Measurements from ENCODE around the gene ITGB5. TPM values are rescaled to one million over a fixed set of nuclear protein-coding genes. Genes with fewer than 3 reads are reported as not detected.

The ITGB5 gene
- polyA plus RNA-seq, 2 of the 4 experiments (the other 2 are of a cell fraction) = 201 to 260 TPM

DNA sequence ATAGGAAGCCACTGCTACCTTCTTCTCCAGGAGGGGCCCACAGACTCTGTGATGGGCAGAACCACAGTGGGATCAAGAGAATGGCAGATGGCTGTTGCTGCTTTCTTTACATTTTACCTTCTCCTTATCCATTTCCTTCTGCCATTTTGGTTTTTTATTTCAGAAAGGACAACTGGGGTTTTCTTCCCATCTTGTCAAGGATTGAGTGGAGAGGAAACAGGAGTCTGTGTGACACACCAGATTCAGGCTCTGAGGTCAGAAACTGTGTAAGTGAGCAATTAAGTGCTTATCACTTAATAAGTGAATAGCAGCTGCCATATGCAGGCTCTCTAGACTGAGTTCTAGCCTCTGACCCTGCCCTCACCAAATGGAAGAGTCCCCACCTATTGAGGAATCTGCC, 47.3 kb downstream of the ITGB5 start:
- ATAC-seq (no peak), FAIRE-seq (no peak), DNase-seq (ENCODE audit: low read depth in 1 of 2, low spot score in 1 of 2) (no peak)
- peaks cover 84% of the 10 kb centered on the region for H3K4me1 ChIP-seq
- H3K4me2 ChIP-seq = peak overlapping the region; percentile 67; the same call in 1 of the 3 replicates
- ChIA-PET POLR2A (no interaction called here), CTCF (interaction anchor here (1.8 kb wide), 1 partner anchor 22 kb away, joined by 4 read pairs; no protein-coding TSS in a partner anchor)
- peak overlapping the region; percentile 81 to 94 for H3K27ac ChIP-seq
- TF ChIP-seq ATOH8 (CRISPR knock-in tag; IDR thresholded peaks at IDR 0.05; ENCODE audit: low read depth) = no peak
- TF ChIP-seq, protein P1, sequence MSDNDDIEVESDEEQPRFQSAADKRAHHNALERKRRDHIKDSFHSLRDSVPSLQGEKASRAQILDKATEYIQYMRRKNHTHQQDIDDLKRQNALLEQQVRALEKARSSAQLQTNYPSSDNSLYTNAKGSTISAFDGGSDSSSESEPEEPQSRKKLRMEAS (IDR thresholded peaks at IDR 0.05) = no peak
- 0 out of 2 replicates have a peak, but pooled peaks have one; percentile 22 for TF ChIP-seq FOXS1 (CRISPR knock-in tag; IDR thresholded peaks at IDR 0.05)
- TF ChIP-seq, protein P2, sequence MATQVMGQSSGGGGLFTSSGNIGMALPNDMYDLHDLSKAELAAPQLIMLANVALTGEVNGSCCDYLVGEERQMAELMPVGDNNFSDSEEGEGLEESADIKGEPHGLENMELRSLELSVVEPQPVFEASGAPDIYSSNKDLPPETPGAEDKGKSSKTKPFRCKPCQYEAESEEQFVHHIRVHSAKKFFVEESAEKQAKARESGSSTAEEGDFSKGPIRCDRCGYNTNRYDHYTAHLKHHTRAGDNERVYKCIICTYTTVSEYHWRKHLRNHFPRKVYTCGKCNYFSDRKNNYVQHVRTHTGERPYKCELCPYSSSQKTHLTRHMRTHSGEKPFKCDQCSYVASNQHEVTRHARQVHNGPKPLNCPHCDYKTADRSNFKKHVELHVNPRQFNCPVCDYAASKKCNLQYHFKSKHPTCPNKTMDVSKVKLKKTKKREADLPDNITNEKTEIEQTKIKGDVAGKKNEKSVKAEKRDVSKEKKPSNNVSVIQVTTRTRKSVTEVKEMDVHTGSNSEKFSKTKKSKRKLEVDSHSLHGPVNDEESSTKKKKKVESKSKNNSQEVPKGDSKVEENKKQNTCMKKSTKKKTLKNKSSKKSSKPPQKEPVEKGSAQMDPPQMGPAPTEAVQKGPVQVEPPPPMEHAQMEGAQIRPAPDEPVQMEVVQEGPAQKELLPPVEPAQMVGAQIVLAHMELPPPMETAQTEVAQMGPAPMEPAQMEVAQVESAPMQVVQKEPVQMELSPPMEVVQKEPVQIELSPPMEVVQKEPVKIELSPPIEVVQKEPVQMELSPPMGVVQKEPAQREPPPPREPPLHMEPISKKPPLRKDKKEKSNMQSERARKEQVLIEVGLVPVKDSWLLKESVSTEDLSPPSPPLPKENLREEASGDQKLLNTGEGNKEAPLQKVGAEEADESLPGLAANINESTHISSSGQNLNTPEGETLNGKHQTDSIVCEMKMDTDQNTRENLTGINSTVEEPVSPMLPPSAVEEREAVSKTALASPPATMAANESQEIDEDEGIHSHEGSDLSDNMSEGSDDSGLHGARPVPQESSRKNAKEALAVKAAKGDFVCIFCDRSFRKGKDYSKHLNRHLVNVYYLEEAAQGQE (IDR thresholded peaks at IDR 0.05) = no peak
- TF ChIP-seq BHLHE40 (IDR thresholded peaks at IDR 0.05; ENCODE audit: low read depth, low read length) = no peak
- no peak for TF ChIP-seq EHF (CRISPR knock-in tag; IDR thresholded peaks at IDR 0.05)
- TF ChIP-seq HOXB5 (CRISPR knock-in tag; IDR thresholded peaks at IDR 0.05) = no peak
- TF ChIP-seq EHMT2 (IDR thresholded peaks at IDR 0.05; ENCODE audit: low read depth) = peak; percentile 63; the same call in 1 of the 2 replicates
- no peak for TF ChIP-seq HOXB13 (CRISPR knock-in tag; IDR thresholded peaks at IDR 0.05; ENCODE audit: low read depth)
- no peak for TF ChIP-seq ESRRA (IDR thresholded peaks at IDR 0.05; ENCODE audit: borderline replicate concordance, low read length)
- TF ChIP-seq NR3C1 (IDR thresholded peaks at IDR 0.05) = no peak
- no peak for TF ChIP-seq CHD2 (IDR thresholded peaks at IDR 0.05; ENCODE audit: low read length, partially characterized antibody)
- TF ChIP-seq ZSCAN20 (CRISPR knock-in tag; IDR thresholded peaks at IDR 0.05) = peak; percentile 46; the same call in 1 of the 2 replicates
- no peak for TF ChIP-seq RFX5 (IDR thresholded peaks at IDR 0.05)
- TF ChIP-seq POLR2AphosphoS2 (conservative IDR thresholded peaks at IDR 0.05; ENCODE audit: low read length) = no peak
- TF ChIP-seq, protein P3, sequence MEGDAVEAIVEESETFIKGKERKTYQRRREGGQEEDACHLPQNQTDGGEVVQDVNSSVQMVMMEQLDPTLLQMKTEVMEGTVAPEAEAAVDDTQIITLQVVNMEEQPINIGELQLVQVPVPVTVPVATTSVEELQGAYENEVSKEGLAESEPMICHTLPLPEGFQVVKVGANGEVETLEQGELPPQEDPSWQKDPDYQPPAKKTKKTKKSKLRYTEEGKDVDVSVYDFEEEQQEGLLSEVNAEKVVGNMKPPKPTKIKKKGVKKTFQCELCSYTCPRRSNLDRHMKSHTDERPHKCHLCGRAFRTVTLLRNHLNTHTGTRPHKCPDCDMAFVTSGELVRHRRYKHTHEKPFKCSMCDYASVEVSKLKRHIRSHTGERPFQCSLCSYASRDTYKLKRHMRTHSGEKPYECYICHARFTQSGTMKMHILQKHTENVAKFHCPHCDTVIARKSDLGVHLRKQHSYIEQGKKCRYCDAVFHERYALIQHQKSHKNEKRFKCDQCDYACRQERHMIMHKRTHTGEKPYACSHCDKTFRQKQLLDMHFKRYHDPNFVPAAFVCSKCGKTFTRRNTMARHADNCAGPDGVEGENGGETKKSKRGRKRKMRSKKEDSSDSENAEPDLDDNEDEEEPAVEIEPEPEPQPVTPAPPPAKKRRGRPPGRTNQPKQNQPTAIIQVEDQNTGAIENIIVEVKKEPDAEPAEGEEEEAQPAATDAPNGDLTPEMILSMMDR (IDR thresholded peaks at IDR 0.05) = no peak
- TF ChIP-seq HDAC2 (IDR thresholded peaks at IDR 0.05) = no peak
- H3K4me3 ChIP-seq = no peak overlapping the region
- no peaks in the 10 kb centered on the region for H3K9me3 ChIP-seq

- H3K27ac ChIP-seq = peak overlapping the region; percentile 81 to 94
- WGBS (ENCODE audit: missing lambda C conversion rate) = 41% methylated on average over 3 of the region's 3 CpGs
- no peak for DNase-seq (ENCODE audit: low read depth in 1 of 2, low spot score in 1 of 2)
- POLR2A ChIA-PET = no interaction called here
- FAIRE-seq = no peak
- 0 out of 2 replicates have a peak, but pooled peaks have one; percentile 59 for TF ChIP-seq EHF (CRISPR knock-in tag; IDR thresholded peaks at IDR 0.05)
- TF ChIP-seq PHF8 (IDR thresholded peaks at IDR 0.05; ENCODE audit: borderline replicate concordance, low read depth) = no peak
- peak overlapping the region; percentile 67 for H3K4me2 ChIP-seq
- no peak for ATAC-seq
- peaks cover 85% of the 10 kb centered on the region for H3K4me1 ChIP-seq
- H3K4me3 ChIP-seq = no peak overlapping the region
- H3K9me3 ChIP-seq = no peaks in the 10 kb centered on the region
- CTCF ChIA-PET = no interaction called here
Measured at GRCh38 chr3:124838963-124839362, 48.2 kb downstream of the ITGB5 start.
